Caki2 (cell line): ENCODE measurements around the gene ZRANB3. TPM values are rescaled to one million over a fixed set of nuclear protein-coding genes. Genes with fewer than 3 reads are reported as not detected.
"Not testable (repeated sequence)": the region's sequence is repeated elsewhere in the genome, so short reads cannot be mapped to it uniquely, and the experiment has no call there.

Experiments used
- DNase-seq: peaks from one replicate; pipeline ENCODE4 v3.0.0-alpha.2; 2015; ENCODE audit warnings: low read depth
- in situ Hi-C: cut with HindIII; loops from 2 replicates; pipeline ENCODE4 v1.10.0; 2016; ENCODE audit warnings: low sequenced_read_pairs, low pct_unique_long_range_greater_than_20kb, mixed read lengths
- total RNA-seq: library from RNA; depleted of rRNA; stranded (reverse); fragments of >200 nt; shearing (Covaris generic); gene quantifications from 2 replicates; pipeline ENCODE4 v1.2.3, GENCODE V29; 2014; ENCODE audit warnings: low replicate concordance; rRNA removed

Gene ZRANB3
- total RNA-seq: 1.6 and 6.1 TPM in 2 replicates

GRCh38 chr2:135530313-135531230 is at the start of gene ZRANB3:
TSS of gene ZRANB3 (minus strand) at chr2:135531218.
- in situ Hi-C loops: no loop called here
- DNase-seq: peak; percentile 98

- in situ Hi-C loops: no loop called here
These were observed 42.6 kb upstream of the ZRANB3 start for GRCh38 chr2:135573620-135574019.

GRCh38 chr2:135570884-135571283 is 39.9 kb upstream of the ZRANB3 start:
- DNase-seq: no peak
- in situ Hi-C loops: no loop called here

More at GRCh38 chr2:135573620-135574019, 42.6 kb upstream of the ZRANB3 start:
- no peak for DNase-seq

GRCh38 chr2:135563793-135564192 is 32.8 kb upstream of the ZRANB3 start:
- peak; percentile 14 for DNase-seq
- in situ Hi-C loops: no loop called here

GRCh38 chr2:135561925-135562324 is 30.9 kb upstream of the ZRANB3 start:
- no peak for DNase-seq
- in situ Hi-C loops: no loop called here

- no peak for DNase-seq
- in situ Hi-C loops: no loop called here
These were observed 26.5 kb upstream of the ZRANB3 start for GRCh38 chr2:135557530-135557929.

GRCh38 chr2:135555311-135555710 is 24.3 kb upstream of the ZRANB3 start:
- in situ Hi-C loops: no loop called here
- DNase-seq: no peak

GRCh38 chr2:135552887-135553286 is 21.9 kb upstream of the ZRANB3 start:
- in situ Hi-C loops: no loop called here
- no peak for DNase-seq

- in situ Hi-C loops: no loop called here
- DNase-seq: no peak
These were observed 20.3 kb upstream of the ZRANB3 start for GRCh38 chr2:135551356-135551755.

- in situ Hi-C loops: no loop called here
- no peak for DNase-seq
These were observed 16.3 kb upstream of the ZRANB3 start for GRCh38 chr2:135547311-135547710.

- DNase-seq: no peak
- in situ Hi-C loops: no loop called here
These were observed 15.4 kb upstream of the ZRANB3 start for GRCh38 chr2:135546436-135546835.

GRCh38 chr2:135533545-135533944 is 2.5 kb upstream of the ZRANB3 start:
- DNase-seq, in situ Hi-C loops: not testable (repeated sequence)

- in situ Hi-C loops: no loop called here
- no peak for DNase-seq
These were observed 1.6 kb upstream of the ZRANB3 start for GRCh38 chr2:135532581-135532980.

GRCh38 chr2:135531231-135532197 is 496 bp upstream of the ZRANB3 start, which contains the start of gene R3HDM1:
TSS of gene R3HDM1 (plus strand) at chr2:135531484. CDS start at chr2:135604846, 73,362 bp downstream.
- DNase-seq: peak; percentile 100
- in situ Hi-C loops: no loop called here

GRCh38 chr2:135528006-135528405 is 3.0 kb downstream of the ZRANB3 start:
- no peak for DNase-seq
- in situ Hi-C loops: no loop called here

GRCh38 chr2:135525786-135526185 is 5.2 kb downstream of the ZRANB3 start:
- no peak for DNase-seq
- in situ Hi-C loops: no loop called here

GRCh38 chr2:135512099-135512498 is 18.9 kb downstream of the ZRANB3 start:
- DNase-seq: no peak
- in situ Hi-C loops: no loop called here

GRCh38 chr2:135510577-135510976 is 20.4 kb downstream of the ZRANB3 start:
- in situ Hi-C loops: no loop called here
- no peak for DNase-seq

GRCh38 chr2:135504811-135505210 is 26.2 kb downstream of the ZRANB3 start:
- no peak for DNase-seq
- in situ Hi-C loops: no loop called here
